HEK293 (cell line): ENCODE results near the gene ACSL4.
A peak's percentile ranks its signal among the peaks of the same experiment; 100 is the strongest.

ENCODE experiments used
- CTCF ChIA-PET: fragments of 350-600 bp; formaldehyde crosslinking; extraction: SDS; loops from one replicate; lab custom pipeline; 2021; ENCODE audit warnings: antibody characterized with exemption; lab: Yijun Ruan, JAX
- POLR2A ChIA-PET: fragments of 300-600 bp; formaldehyde crosslinking; extraction: SDS; loops from one replicate; lab custom pipeline; 2020; ENCODE audit warnings: antibody characterized with exemption, inconsistent platforms; lab: Yijun Ruan, JAX
- H3K27ac ChIP-seq: fragments of 200-500 bp; sonication (Bioruptor generic); 2 replicates; pipeline ENCODE4 v1.5.1; 2014; ENCODE audit warnings: low read depth, low read length, control low read depth, inconsistent platforms; ENCODE audit errors: extremely low read depth
- H3K36me3 ChIP-seq, 2 experiments: fragments of 200-500 bp in 1 of 2; sonication (Bioruptor generic) in 1 of 2; 1 replicate in 1 of 2; 2 replicates in 1 of 2; pipeline ENCODE4 v1.5.1; 2014 to 2017; ENCODE audit warnings: inconsistent platforms in 2 of 2, low read length in 2 of 2; ENCODE audit not compliant: control insufficient read depth in 2 of 2, insufficient read depth in 1 of 2
- H3K4me1 ChIP-seq: fragments of 200-500 bp; sonication (Bioruptor generic); 2 replicates; pipeline ENCODE4 v1.5.1; 2014; ENCODE audit warnings: mild to moderate bottlenecking, low read length, inconsistent platforms; ENCODE audit not compliant: control insufficient read depth, insufficient read depth
- H3K4me3 ChIP-seq: 2 replicates; pipeline ENCODE4 v1.5.1; 2011; ENCODE audit warnings: low read depth, mild to moderate bottlenecking, control low read depth, low read length, moderate library complexity
- H3K9me3 ChIP-seq: fragments of 200-500 bp; sonication (Bioruptor generic); 2 replicates; pipeline ENCODE4 v1.5.1; 2014; ENCODE audit warnings: low read depth, low read length, inconsistent platforms; ENCODE audit not compliant: control insufficient read depth, insufficient read depth
- GLI4 ChIP-seq: fragments of 450-650 bp; formaldehyde crosslinking; IDR thresholded peaks from 2 replicates; pipeline ENCODE4 v1.5.1; 2016; ENCODE audit warnings: missing biosample characterization, missing genetic modification characterization
- PATZ1 ChIP-seq: fragments of 450-650 bp; formaldehyde crosslinking; IDR thresholded peaks from 2 replicates; pipeline ENCODE4 v1.5.1; 2016; ENCODE audit warnings: missing biosample characterization, missing genetic modification characterization
- RBAK ChIP-seq: fragments of 450-650 bp; formaldehyde crosslinking; IDR thresholded peaks from 2 replicates; pipeline ENCODE4 v1.5.1; 2016; ENCODE audit warnings: missing biosample characterization, missing genetic modification characterization
- TCF7L2 ChIP-seq: IDR thresholded peaks from 2 replicates; pipeline ENCODE4 v1.6.1; 2011; ENCODE audit warnings: low read depth, mild to moderate bottlenecking, inconsistent platforms, low read length, moderate library complexity, borderline replicate concordance
- YY1 ChIP-seq: fragments of 450-650 bp; formaldehyde crosslinking; IDR thresholded peaks from 2 replicates; pipeline ENCODE4 v1.5.1; 2018; ENCODE audit warnings: missing biosample characterization, missing genetic modification characterization
- ZFHX2 ChIP-seq: fragments of 450-650 bp; formaldehyde crosslinking; conservative IDR thresholded peaks from 2 replicates; pipeline ENCODE4 v1.5.1; 2016; ENCODE audit warnings: missing biosample characterization, missing genetic modification characterization
- ZNF2 ChIP-seq: fragments of 450-650 bp; formaldehyde crosslinking; IDR thresholded peaks from 2 replicates; pipeline ENCODE4 v1.5.1; 2016; ENCODE audit warnings: missing biosample characterization, missing genetic modification characterization
- ZNF223 ChIP-seq: fragments of 450-650 bp; formaldehyde crosslinking; IDR thresholded peaks from 2 replicates; pipeline ENCODE4 v1.5.1; 2016; ENCODE audit warnings: missing biosample characterization, missing genetic modification characterization
- ZNF362 ChIP-seq: fragments of 450-650 bp; formaldehyde crosslinking; IDR thresholded peaks from 2 replicates; pipeline ENCODE4 v1.5.1; 2016; ENCODE audit warnings: missing biosample characterization, missing genetic modification characterization
- ZNF423 ChIP-seq: fragments of 450-650 bp; formaldehyde crosslinking; IDR thresholded peaks from 2 replicates; pipeline ENCODE4 v1.5.1; 2016; ENCODE audit warnings: missing biosample characterization, missing genetic modification characterization
- ZNF473 ChIP-seq: fragments of 450-650 bp; formaldehyde crosslinking; IDR thresholded peaks from 2 replicates; pipeline ENCODE4 v1.5.1; 2017; ENCODE audit warnings: missing biosample characterization, missing genetic modification characterization
- ZNF501 ChIP-seq: fragments of 450-650 bp; formaldehyde crosslinking; IDR thresholded peaks from 2 replicates; pipeline ENCODE4 v1.5.1; 2016; ENCODE audit warnings: missing biosample characterization, missing genetic modification characterization
- ZNF529 ChIP-seq: fragments of 450-650 bp; formaldehyde crosslinking; IDR thresholded peaks from 2 replicates; pipeline ENCODE4 v1.5.1; 2017; ENCODE audit warnings: missing genetic modification characterization, missing biosample characterization; ENCODE audit not compliant: insufficient replicate concordance
- ZNF548 ChIP-seq: fragments of 450-650 bp; formaldehyde crosslinking; IDR thresholded peaks from 2 replicates; pipeline ENCODE4 v1.5.1; 2016; ENCODE audit warnings: missing biosample characterization, missing genetic modification characterization
- ZNF555 ChIP-seq: fragments of 450-650 bp; formaldehyde crosslinking; conservative IDR thresholded peaks from 2 replicates; pipeline ENCODE4 v1.5.1; 2017; ENCODE audit warnings: missing biosample characterization, mild to moderate bottlenecking, missing genetic modification characterization, inconsistent platforms
- ZNF560 ChIP-seq: fragments of 450-650 bp; formaldehyde crosslinking; IDR thresholded peaks from 2 replicates; pipeline ENCODE4 v1.5.1; 2017; ENCODE audit warnings: missing biosample characterization, missing genetic modification characterization, borderline replicate concordance
- ZNF629 ChIP-seq: fragments of 450-650 bp; formaldehyde crosslinking; IDR thresholded peaks from 2 replicates; pipeline ENCODE4 v1.5.1; 2017; ENCODE audit warnings: missing biosample characterization, missing genetic modification characterization
- ZNF837 ChIP-seq: fragments of 450-650 bp; formaldehyde crosslinking; IDR thresholded peaks from 2 replicates; pipeline ENCODE4 v1.5.1; 2016; ENCODE audit warnings: missing biosample characterization, missing genetic modification characterization
- ZSCAN30 ChIP-seq: fragments of 450-650 bp; IDR thresholded peaks from 2 replicates; pipeline ENCODE4 v1.5.1; 2018; ENCODE audit warnings: missing biosample characterization, mild to moderate bottlenecking, missing genetic modification characterization, moderate library complexity

ACSL4 gene

GRCh38 chrX:109773374-109773773, 40.3 kb upstream of the ACSL4 start (continued):
- no peak for TF ChIP-seq PATZ1 (tag by site-specific recombination)
- TF ChIP-seq ZNF473 (tag by site-specific recombination) = no peak
- no peak for TF ChIP-seq ZNF423 (tag by site-specific recombination)
- TF ChIP-seq ZNF837 (tag by site-specific recombination) = no peak
- no peak for TF ChIP-seq ZNF501
- no peak for TF ChIP-seq YY1 (tag by site-specific recombination)
- no peak for TF ChIP-seq ZNF629 (tag by site-specific recombination)
- TF ChIP-seq ZNF555 (tag by site-specific recombination) = no peak
- no peak for TF ChIP-seq ZNF560 (tag by site-specific recombination)
- TF ChIP-seq ZNF2 (tag by site-specific recombination) = no peak
- TF ChIP-seq ZNF362 (tag by site-specific recombination) = no peak
- TF ChIP-seq, all 188 proteins: peak for 0

- H3K4me3 ChIP-seq = no peak overlapping the region
- TF ChIP-seq ZNF223 (tag by site-specific recombination) = no peak
- no peak for TF ChIP-seq ZFHX2
- no peak for TF ChIP-seq ZNF529 (tag by site-specific recombination)
- no peak for TF ChIP-seq GLI4 (tag by site-specific recombination)
- TF ChIP-seq, all 188 proteins: peak for 0
- CTCF ChIA-PET = no interaction called here
- Histone ChIP-seq H3K9me3 (no peaks in the 10 kb centered on the region; the same call in 1 of the 2 replicates), H3K4me1 (no peaks in the 10 kb centered on the region), H3K27ac (no peak overlapping the region), H3K36me3 (no peaks in the 10 kb centered on the region)
- POLR2A ChIA-PET = no interaction called here
Observed at GRCh38 chrX:109770780-109771179, 37.7 kb upstream of the ACSL4 start.

DNA sequence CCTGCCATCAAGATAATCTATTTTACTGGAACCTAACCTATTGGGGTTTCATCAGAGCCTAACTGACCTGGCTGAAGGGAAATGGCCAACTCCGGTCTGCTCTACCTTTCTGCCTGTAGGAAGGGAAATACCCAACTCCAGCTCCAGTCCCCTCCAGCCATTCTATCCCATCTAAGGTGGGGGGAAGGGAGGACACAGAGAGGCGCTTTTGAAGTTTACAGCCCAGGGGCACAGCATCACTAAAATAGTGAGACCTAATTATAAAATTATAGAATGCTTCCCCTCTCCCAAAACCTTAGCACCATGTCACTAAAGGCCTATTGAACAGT, 27.8 kb upstream of the ACSL4 start:
- CTCF ChIA-PET = interaction anchor here (0.6 to 0.8 kb wide), 2 partner anchors 17 to 22 kb away, joined by 3 to 5 read pairs; no protein-coding TSS in a partner anchor
- Histone ChIP-seq H3K36me3 (no peaks in the 10 kb centered on the region), H3K9me3 (no peaks in the 10 kb centered on the region), H3K4me1 (peaks cover 15% of the 10 kb centered on the region), H3K4me3 (no peak overlapping the region)
- POLR2A ChIA-PET = interaction anchor here (1.3 to 1.7 kb wide), 2 partner anchors 8 to 28 kb away, joined by 3 read pairs; partner anchors contain the start of gene ACSL4
- peak; percentile 71; the same call in 1 of the 2 replicates for TF ChIP-seq TCF7L2
- no peak for TF ChIP-seq PATZ1 (tag by site-specific recombination)
- no peak for TF ChIP-seq ZSCAN30 (tag by site-specific recombination)
- no peak for TF ChIP-seq ZNF548 (tag by site-specific recombination)
- TF ChIP-seq RBAK = no peak
- TF ChIP-seq, all 188 proteins: peak for 1
- H3K27ac ChIP-seq = peak overlapping the region; percentile 66
